ENCODE results near the gene THSD4.

The THSD4 gene

GRCh38 chr15:71754660-71755059 is 639.4 kb downstream of the THSD4 start:
- DNase-seq (ENCODE audit: low read depth), result no peak

GRCh38 chr15:71755092-71755970 is 640.1 kb downstream of the THSD4 start:
- DNase-seq (ENCODE audit: low read depth), result no peak

- no peak for DNase-seq (ENCODE audit: low read depth)
These were observed 641.5 kb downstream of the THSD4 start for GRCh38 chr15:71756599-71757352.

GRCh38 chr15:71757741-71758530 is 642.7 kb downstream of the THSD4 start:
- no peak for DNase-seq (ENCODE audit: low read depth)

- no peak for DNase-seq (ENCODE audit: low read depth)
These were observed 643.4 kb downstream of the THSD4 start for GRCh38 chr15:71758711-71759110.

- no peak for DNase-seq (ENCODE audit: low read depth)
These were observed 645.6 kb downstream of the THSD4 start for GRCh38 chr15:71760852-71761251.

- no peak for DNase-seq (ENCODE audit: low read depth)
These were observed 646.4 kb downstream of the THSD4 start for GRCh38 chr15:71761649-71762048.

- DNase-seq (ENCODE audit: low read depth), result no peak
These were observed 652.9 kb downstream of the THSD4 start for GRCh38 chr15:71768184-71768583.

- no peak for DNase-seq (ENCODE audit: low read depth)
These were observed 658.1 kb downstream of the THSD4 start for GRCh38 chr15:71773206-71773859.

- DNase-seq (ENCODE audit: low read depth), result no peak
These were observed 660.6 kb downstream of the THSD4 start for GRCh38 chr15:71775856-71776255.

GRCh38 chr15:71776304-71776703 is 661.0 kb downstream of the THSD4 start:
- DNase-seq (ENCODE audit: low read depth), result no peak

- DNase-seq (ENCODE audit: low read depth), result no peak
These were observed 662.1 kb downstream of the THSD4 start for GRCh38 chr15:71777216-71777943.

GRCh38 chr15:71779073-71779797 is 664.0 kb downstream of the THSD4 start:
- no peak for DNase-seq (ENCODE audit: low read depth)

GRCh38 chr15:71780115-71780976 is 665.1 kb downstream of the THSD4 start:
- DNase-seq (ENCODE audit: low read depth), result no peak

- DNase-seq (ENCODE audit: low read depth), result no peak
These were observed 666.1 kb downstream of the THSD4 start for GRCh38 chr15:71781179-71781964.

GRCh38 chr15:71781965-71782265 is 666.6 kb downstream of the THSD4 start:
- no peak for DNase-seq (ENCODE audit: low read depth)

GRCh38 chr15:71782422-71783165 is 667.3 kb downstream of the THSD4 start:
- no peak for DNase-seq (ENCODE audit: low read depth)

- no peak for DNase-seq (ENCODE audit: low read depth)
These were observed 669.4 kb downstream of the THSD4 start for GRCh38 chr15:71784719-71785118.
